Measurements from ENCODE around the gene FLACC1.

DNA sequence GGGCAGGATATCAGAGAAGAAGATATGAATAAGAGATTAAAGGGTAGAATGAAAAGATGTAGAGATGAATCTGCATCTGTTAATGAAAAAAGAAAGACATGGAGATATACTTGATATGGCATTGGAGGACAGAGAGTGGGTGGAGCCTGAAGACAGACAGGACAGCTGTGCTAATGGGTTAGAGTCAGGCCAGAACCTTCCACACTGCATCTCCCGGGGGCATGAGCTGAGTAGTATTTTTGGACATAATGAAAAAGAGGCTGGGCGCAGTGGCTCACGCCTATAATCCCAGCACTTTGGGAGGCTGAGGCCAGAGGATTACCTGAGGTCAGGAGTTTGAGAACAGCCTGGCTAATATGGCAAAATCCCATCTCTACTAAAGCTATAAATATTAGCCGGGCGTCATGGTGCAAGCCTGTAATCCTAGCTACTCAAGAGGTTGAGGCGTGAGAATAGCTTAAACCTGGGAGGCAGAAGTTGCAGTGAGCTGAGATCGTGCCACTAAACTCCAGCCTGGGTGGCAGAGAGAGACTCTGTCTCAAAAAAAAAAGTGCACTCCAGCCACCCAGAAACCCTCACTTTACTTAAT lies 11.4 kb downstream of the FLACC1 start:
- TF ChIP-seq SUZ12 (IDR thresholded peaks at IDR 0.05; ENCODE audit: extremely low read depth, insufficient read depth, insufficient read length) (no peak), YY1 (IDR thresholded peaks at IDR 0.05; ENCODE audit: insufficient read depth, insufficient read length) (no peak), ZNF274 (IDR thresholded peaks at IDR 0.05; ENCODE audit: low read depth, low read length) (no peak)

All from NT2/D1 (cell line).